ENCODE data around the gene PDSS2.
"Not testable (repeated sequence)": the region's sequence is repeated elsewhere in the genome, so short reads cannot be mapped to it uniquely, and the experiment has no call there.

Gene PDSS2

DNA sequence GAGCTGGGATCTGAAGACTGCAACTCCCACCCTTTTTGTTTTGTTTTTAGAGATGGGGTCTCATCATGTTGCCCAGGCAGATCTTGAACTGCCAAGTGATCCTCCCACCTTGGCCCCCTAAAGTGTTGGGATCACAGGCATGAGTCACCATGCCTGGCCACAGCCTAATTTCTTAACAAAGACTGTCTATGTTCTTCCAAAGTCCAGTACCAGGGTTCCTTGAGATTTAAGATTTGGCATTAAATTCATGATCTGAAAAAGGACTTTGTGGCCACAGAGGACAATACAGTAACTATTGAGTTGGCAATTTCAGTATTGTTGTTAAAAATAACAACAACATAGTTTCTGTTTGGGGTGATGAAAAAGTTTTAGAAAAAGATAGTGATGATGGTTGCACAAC lies 315.4 kb downstream of the PDSS2 start:
- Histone ChIP-seq H3K9ac (ENCODE audit: low read length) (no peak overlapping the region), H3K9me3 (ENCODE audit: control insufficient read depth, low read length) (no peaks in the 10 kb centered on the region), H3K4me1 (ENCODE audit: control insufficient read depth, insufficient read depth, low read length) (no peaks in the 10 kb centered on the region), H3K27me3 (ENCODE audit: control insufficient read depth, insufficient read depth, low read length) (no peaks in the 10 kb centered on the region), H3K36me3 (ENCODE audit: control insufficient read depth, insufficient read depth, low read length) (no peaks in the 10 kb centered on the region), H3K4me3 (ENCODE audit: low read length) (no peak overlapping the region)

DNA sequence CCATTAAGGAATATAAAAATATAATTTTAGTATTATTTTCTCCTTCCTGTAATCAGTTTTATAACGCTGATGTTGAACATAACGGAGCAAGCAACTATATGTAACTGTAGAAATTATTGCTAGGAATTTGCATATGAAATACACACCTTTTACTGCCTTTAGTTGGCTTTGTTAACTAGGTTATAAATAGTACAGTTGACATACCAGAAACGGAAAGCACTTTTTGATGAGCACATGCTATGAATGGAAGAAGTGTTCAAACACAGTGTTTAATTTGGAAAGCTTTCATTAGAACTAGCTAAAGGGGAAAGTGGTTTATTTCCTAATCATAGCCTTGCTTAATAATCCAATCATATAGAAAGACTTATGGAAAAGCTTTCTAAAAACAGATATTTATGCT lies 318.8 kb downstream of the PDSS2 start:
- no peaks in the 10 kb centered on the region for H3K9me3 ChIP-seq (ENCODE audit: control insufficient read depth, low read length)
- H3K36me3 ChIP-seq (ENCODE audit: control insufficient read depth, insufficient read depth, low read length): no peaks in the 10 kb centered on the region
- no peak overlapping the region for H3K4me3 ChIP-seq (ENCODE audit: low read length)
- H3K4me1 ChIP-seq (ENCODE audit: control insufficient read depth, insufficient read depth, low read length): no peaks in the 10 kb centered on the region
- H3K9ac ChIP-seq (ENCODE audit: low read length): no peak overlapping the region
- H3K27me3 ChIP-seq (ENCODE audit: control insufficient read depth, insufficient read depth, low read length): no peaks in the 10 kb centered on the region

DNA sequence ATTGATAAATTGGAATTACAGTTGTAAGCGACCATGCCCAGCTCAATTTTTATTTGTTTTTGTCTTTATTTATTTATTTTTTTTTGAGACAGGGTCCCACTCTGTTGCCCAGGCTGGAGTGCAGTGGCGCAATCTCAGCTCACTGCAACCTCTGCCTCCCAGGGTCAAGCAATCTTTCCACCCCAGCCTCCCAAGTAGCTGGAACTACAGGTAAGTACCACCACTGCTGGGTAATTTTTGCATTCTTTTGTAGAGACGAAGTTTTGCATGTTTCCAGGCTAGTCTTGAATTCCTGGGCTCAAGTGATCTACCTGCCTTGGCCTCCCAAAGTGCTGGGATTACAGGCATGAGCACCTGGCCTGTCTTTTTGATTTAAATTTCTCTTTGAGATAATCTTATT lies 323.0 kb downstream of the PDSS2 start:
- not testable (repeated sequence) for H3K4me3 ChIP-seq (ENCODE audit: low read length); H3K9ac ChIP-seq (ENCODE audit: low read length); H3K36me3 ChIP-seq (ENCODE audit: control insufficient read depth, insufficient read depth, low read length); H3K4me1 ChIP-seq (ENCODE audit: control insufficient read depth, insufficient read depth, low read length); H3K27me3 ChIP-seq (ENCODE audit: control insufficient read depth, insufficient read depth, low read length); H3K9me3 ChIP-seq (ENCODE audit: control insufficient read depth, low read length)

DNA sequence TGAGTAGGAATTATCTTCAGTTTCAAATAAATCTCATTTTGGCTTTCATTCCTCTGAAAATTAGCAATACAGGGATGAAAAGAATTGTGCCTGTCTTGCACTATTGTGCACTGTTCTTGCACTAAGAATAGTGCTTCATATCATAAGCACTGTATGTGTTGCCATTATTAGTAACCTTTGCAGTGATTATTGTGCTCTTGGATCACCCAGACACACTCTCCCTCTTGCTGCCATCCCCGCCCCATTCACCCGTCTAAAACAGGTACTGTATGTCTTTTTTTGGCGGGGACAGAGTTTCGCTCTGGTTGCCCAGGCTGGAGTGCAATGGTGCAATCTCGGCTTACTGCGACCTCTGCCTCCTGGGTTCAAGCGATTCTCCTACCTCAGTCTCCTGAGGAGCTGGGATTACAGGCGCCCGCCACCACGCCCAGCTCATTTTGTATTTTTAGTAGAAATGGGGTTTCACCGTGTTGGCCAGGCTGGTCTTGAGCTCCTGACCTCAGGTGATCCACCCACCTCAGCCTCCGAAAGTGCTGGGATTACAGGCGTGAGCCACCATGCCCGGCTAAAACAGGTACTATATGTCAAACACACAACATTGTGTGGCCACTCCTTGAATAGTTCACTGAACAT lies 324.2 kb downstream of the PDSS2 start:
- not testable (repeated sequence) for H3K4me1 ChIP-seq (ENCODE audit: control insufficient read depth, insufficient read depth, low read length); H3K9me3 ChIP-seq (ENCODE audit: control insufficient read depth, low read length); H3K27me3 ChIP-seq (ENCODE audit: control insufficient read depth, insufficient read depth, low read length); H3K36me3 ChIP-seq (ENCODE audit: control insufficient read depth, insufficient read depth, low read length); H3K4me3 ChIP-seq (ENCODE audit: low read length); H3K9ac ChIP-seq (ENCODE audit: low read length)

DNA sequence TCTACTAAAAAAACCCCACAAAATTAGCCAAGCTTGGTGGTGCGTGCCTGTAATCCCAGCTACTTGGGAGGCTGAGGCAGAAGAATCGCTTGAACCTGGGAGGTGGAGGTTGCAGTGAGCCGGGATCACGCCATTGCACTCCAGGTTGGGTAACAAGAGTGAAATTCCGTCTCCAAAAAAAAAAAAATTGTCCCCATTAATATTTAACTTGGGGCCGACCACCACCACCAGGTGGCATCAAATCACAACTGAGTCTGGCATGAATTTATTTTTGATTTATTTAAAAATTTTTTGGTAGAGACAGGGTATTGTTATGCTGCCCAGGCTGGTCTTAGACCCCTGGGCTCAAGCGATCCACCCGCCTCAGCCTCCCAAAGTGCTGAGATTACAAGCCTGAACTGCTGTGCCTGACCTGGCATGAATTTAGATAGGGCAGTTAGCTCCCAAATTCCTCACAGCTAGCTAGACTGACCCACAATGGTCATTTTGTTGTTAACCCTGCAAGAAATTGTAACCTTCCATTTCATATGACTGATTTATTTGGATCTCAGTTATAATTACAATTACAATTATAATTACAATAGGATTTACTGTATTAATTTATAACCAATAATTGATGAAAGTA lies 326.9 kb downstream of the PDSS2 start:
- H3K9me3 ChIP-seq (ENCODE audit: control insufficient read depth, low read length): no peaks in the 10 kb centered on the region
- no peak overlapping the region for H3K4me3 ChIP-seq (ENCODE audit: low read length)
- H3K4me1 ChIP-seq (ENCODE audit: control insufficient read depth, insufficient read depth, low read length): no peaks in the 10 kb centered on the region
- H3K36me3 ChIP-seq (ENCODE audit: control insufficient read depth, insufficient read depth, low read length): no peaks in the 10 kb centered on the region
- no peak overlapping the region for H3K9ac ChIP-seq (ENCODE audit: low read length)
- H3K27me3 ChIP-seq (ENCODE audit: control insufficient read depth, insufficient read depth, low read length): no peaks in the 10 kb centered on the region

DNA sequence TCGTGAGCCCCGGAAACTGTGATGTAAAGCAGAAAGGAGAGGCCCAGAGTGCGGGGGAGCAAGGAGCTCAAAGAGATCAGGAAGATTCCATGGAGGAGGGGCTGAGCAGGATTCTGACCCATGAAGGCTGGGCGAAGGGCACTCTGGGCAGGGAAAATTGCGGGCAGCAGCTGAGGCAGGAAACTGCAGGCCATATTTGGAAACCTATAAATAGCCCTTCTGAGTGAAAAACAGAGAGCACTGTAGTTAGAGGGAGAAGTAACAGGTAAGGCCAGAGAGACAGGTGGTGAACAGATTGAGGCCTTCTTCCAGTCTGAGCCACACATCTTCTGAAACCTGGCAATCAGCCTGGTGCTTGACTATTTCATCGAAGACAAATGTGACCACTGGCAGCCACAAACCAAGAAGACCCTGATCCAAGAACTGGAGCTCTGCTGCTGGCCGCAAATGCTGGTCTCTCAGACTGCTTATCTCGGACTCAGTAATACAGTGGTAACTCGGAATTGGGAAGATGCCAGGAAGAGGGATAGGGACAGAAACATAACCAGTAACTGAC lies 329.9 kb downstream of the PDSS2 start:
- Histone ChIP-seq H3K9me3 (ENCODE audit: control insufficient read depth, low read length) (no peaks in the 10 kb centered on the region), H3K4me1 (ENCODE audit: control insufficient read depth, insufficient read depth, low read length) (no peaks in the 10 kb centered on the region), H3K36me3 (ENCODE audit: control insufficient read depth, insufficient read depth, low read length) (no peaks in the 10 kb centered on the region), H3K27me3 (ENCODE audit: control insufficient read depth, insufficient read depth, low read length) (no peaks in the 10 kb centered on the region), H3K4me3 (ENCODE audit: low read length) (no peak overlapping the region), H3K9ac (ENCODE audit: low read length) (no peak overlapping the region)

DNA sequence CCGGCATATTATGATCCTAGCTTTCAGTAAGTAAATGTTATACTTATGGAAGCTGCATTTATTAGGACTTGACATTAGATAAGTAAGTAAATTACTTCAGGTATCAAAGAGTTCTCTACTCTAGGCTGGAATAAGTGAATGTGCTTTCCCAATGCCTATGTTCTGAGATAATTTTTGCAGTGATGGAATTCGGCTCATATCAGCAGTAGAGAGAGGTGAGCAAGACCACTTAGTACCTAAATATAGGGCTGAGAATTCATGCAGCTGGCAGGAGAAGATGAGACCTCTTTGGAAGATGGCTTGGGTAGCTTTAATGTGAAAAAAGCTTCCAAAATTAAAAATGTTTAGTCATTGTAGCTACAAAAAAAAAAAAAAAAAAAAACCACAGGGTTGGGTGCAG lies 330.8 kb downstream of the PDSS2 start:
- Histone ChIP-seq H3K27me3 (ENCODE audit: control insufficient read depth, insufficient read depth, low read length) (no peaks in the 10 kb centered on the region), H3K9me3 (ENCODE audit: control insufficient read depth, low read length) (no peaks in the 10 kb centered on the region), H3K36me3 (ENCODE audit: control insufficient read depth, insufficient read depth, low read length) (no peaks in the 10 kb centered on the region), H3K4me3 (ENCODE audit: low read length) (no peak overlapping the region), H3K4me1 (ENCODE audit: control insufficient read depth, insufficient read depth, low read length) (no peaks in the 10 kb centered on the region), H3K9ac (ENCODE audit: low read length) (no peak overlapping the region)

DNA sequence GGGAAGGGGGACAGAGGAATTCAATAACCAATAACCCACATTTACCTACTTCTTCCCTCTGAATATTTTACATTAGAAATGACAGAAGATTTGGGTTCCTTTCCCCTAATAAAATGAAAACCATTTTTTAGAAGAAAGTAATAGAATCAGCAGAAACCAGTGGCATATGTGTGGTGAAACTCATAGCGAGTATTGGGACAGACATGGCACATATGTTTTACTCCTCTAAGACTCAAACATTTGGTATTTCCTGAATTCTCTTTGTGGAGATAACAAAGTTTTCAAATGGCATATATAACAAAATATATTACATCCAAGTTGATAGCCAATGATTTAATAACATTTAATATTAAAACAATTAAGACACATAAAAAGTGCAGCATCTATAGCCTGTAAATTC lies 331.2 kb downstream of the PDSS2 start:
- Histone ChIP-seq H3K36me3 (ENCODE audit: control insufficient read depth, insufficient read depth, low read length) (no peaks in the 10 kb centered on the region), H3K9me3 (ENCODE audit: control insufficient read depth, low read length) (no peaks in the 10 kb centered on the region), H3K4me1 (ENCODE audit: control insufficient read depth, insufficient read depth, low read length) (no peaks in the 10 kb centered on the region), H3K9ac (ENCODE audit: low read length) (no peak overlapping the region), H3K27me3 (ENCODE audit: control insufficient read depth, insufficient read depth, low read length) (no peaks in the 10 kb centered on the region), H3K4me3 (ENCODE audit: low read length) (no peak overlapping the region)

DNA sequence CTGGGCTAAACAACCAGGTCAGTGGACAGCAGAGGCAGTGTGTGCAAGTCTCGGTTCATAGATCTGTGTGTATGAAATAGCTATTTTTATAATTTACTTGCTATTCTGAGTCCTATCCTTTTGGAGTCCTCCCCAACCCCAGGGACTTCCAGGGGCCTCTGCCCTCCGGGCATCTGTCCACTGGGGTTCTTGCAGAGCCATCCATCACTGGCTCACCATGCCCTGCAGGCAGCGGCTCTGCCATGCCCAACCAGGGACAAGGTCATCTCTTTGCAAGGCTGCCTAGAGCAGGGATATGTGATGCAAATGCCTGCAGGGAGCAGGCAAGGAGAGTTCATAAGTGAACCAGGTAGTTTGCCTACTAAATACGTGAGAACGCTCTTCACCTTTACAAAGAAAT lies 333.6 kb downstream of the PDSS2 start:
- Histone ChIP-seq H3K9me3 (ENCODE audit: control insufficient read depth, low read length) (no peaks in the 10 kb centered on the region), H3K4me3 (ENCODE audit: low read length) (no peak overlapping the region), H3K9ac (ENCODE audit: low read length) (no peak overlapping the region), H3K36me3 (ENCODE audit: control insufficient read depth, insufficient read depth, low read length) (no peaks in the 10 kb centered on the region), H3K4me1 (ENCODE audit: control insufficient read depth, insufficient read depth, low read length) (no peaks in the 10 kb centered on the region), H3K27me3 (ENCODE audit: control insufficient read depth, insufficient read depth, low read length) (no peaks in the 10 kb centered on the region)

DNA sequence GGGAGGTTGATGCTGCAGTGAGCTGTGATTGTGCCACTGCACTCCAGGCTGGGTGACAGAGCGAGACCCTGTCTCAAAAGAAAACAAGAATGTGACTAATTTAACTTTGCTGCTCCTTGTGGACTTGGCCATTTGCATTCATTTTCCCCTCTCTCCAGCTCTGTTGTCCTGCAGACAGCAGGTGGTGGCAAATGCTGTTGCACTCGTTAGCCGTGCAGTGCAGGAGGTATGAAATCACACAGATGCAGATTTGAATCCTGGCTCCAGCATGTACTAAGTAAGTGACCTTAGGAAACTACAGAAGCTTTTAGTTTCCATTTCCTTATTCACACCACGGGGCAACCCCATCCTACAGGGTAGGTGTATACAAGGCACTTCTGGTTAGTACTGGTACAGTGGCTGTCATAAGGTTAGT lies 334.4 kb downstream of the PDSS2 start:
- Histone ChIP-seq H3K4me3 (ENCODE audit: low read length) (no peak overlapping the region), H3K4me1 (ENCODE audit: control insufficient read depth, insufficient read depth, low read length) (no peaks in the 10 kb centered on the region), H3K27me3 (ENCODE audit: control insufficient read depth, insufficient read depth, low read length) (no peaks in the 10 kb centered on the region), H3K9ac (ENCODE audit: low read length) (no peak overlapping the region), H3K9me3 (ENCODE audit: control insufficient read depth, low read length) (no peaks in the 10 kb centered on the region), H3K36me3 (ENCODE audit: control insufficient read depth, insufficient read depth, low read length) (no peaks in the 10 kb centered on the region)

DNA sequence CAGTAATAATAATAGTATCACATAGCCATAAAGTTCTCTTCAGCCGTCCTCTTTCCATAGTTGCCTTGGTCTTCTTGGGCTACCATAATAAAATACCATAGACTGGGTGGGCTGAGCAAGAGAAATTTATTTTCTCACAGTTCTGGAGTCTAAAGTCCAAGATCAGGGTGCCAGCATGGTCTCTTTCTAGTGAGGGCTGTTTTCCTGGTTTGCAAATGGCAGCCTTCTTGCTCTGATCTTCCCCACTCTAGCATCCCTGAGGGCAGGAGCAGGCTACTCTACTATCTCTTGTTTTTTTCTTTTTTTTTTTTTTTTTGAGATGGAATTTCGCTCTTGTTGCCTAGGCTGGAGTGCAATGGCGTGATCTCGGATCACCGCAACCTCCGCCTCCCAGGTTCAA lies 335.9 kb downstream of the PDSS2 start:
- Histone ChIP-seq H3K4me3 (ENCODE audit: low read length) (no peak overlapping the region), H3K9ac (ENCODE audit: low read length) (no peak overlapping the region), H3K27me3 (ENCODE audit: control insufficient read depth, insufficient read depth, low read length) (no peaks in the 10 kb centered on the region), H3K4me1 (ENCODE audit: control insufficient read depth, insufficient read depth, low read length) (no peaks in the 10 kb centered on the region), H3K9me3 (ENCODE audit: control insufficient read depth, low read length) (no peaks in the 10 kb centered on the region), H3K36me3 (ENCODE audit: control insufficient read depth, insufficient read depth, low read length) (no peaks in the 10 kb centered on the region)

DNA sequence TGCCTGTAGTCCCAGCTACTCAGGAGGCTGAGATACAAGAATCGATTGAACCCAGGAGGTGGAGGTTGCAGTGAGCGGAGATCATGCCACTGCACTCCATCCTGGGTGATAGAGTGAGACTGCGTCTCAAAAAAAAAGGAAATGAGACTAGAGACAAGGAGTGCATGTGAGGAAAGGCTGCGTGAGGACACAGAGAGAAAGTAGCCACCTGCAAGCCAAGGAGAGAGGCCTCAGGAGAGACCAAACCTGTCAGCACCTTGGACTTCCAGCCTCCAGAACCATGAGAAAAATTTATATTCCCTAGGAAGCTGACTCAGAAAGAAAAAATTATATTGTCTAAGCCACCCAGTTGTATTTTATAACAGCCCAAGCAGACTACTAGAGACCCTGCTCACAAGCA lies 336.6 kb downstream of the PDSS2 start:
- no peaks in the 10 kb centered on the region for H3K36me3 ChIP-seq (ENCODE audit: control insufficient read depth, insufficient read depth, low read length)

More for the DNA sequence above, 336.6 kb downstream of the PDSS2 start:
- H3K4me1 ChIP-seq (ENCODE audit: control insufficient read depth, insufficient read depth, low read length): no peaks in the 10 kb centered on the region
- H3K27me3 ChIP-seq (ENCODE audit: control insufficient read depth, insufficient read depth, low read length): no peaks in the 10 kb centered on the region
- no peaks in the 10 kb centered on the region for H3K9me3 ChIP-seq (ENCODE audit: control insufficient read depth, low read length)
- no peak overlapping the region for H3K4me3 ChIP-seq (ENCODE audit: low read length)
- no peak overlapping the region for H3K9ac ChIP-seq (ENCODE audit: low read length)
